Parathyroid adenoma (tissue), 2 donors: ENCODE results near the gene HMCN1.

Experiments used
- H2AFZ ChIP-seq: fragments of 300-600 bp; sonication (generic); one replicate; pipeline ENCODE4 v1.7.0; 2017; ENCODE audit warnings: antibody characterized with exemption, mild to moderate bottlenecking
- H3K27ac ChIP-seq: fragments of 300-600 bp; sonication (generic); one replicate; pipeline ENCODE4 v1.7.0; 2017
- H3K27me3 ChIP-seq: fragments of 300-600 bp; sonication (generic); one replicate; pipeline ENCODE4 v1.7.0; 2017; ENCODE audit warnings: low read length; ENCODE audit not compliant: control insufficient read depth, insufficient read depth
- H3K36me3 ChIP-seq: fragments of 300-600 bp; sonication (generic); one replicate; pipeline ENCODE4 v1.7.0; 2017; ENCODE audit warnings: low read length; ENCODE audit not compliant: control insufficient read depth, insufficient read depth
- H3K4me1 ChIP-seq: fragments of 300-600 bp; sonication (generic); one replicate; pipeline ENCODE4 v1.7.0; 2017; ENCODE audit warnings: control low read depth
- H3K4me2 ChIP-seq: fragments of 300-600 bp; sonication (generic); one replicate; pipeline ENCODE4 v1.7.0; 2017; ENCODE audit warnings: low read length
- H3K4me3 ChIP-seq: fragments of 300-600 bp; sonication (generic); one replicate; pipeline ENCODE4 v1.7.0; 2017; ENCODE audit warnings: low read depth, low read length
- H3K79me2 ChIP-seq: fragments of 300-600 bp; sonication (generic); one replicate; pipeline ENCODE4 v1.7.0; 2017; ENCODE audit warnings: control low read depth
- H3K9ac ChIP-seq: fragments of 300-600 bp; sonication (generic); one replicate; pipeline ENCODE4 v1.7.0; 2017; ENCODE audit warnings: mild to moderate bottlenecking
- H3K9me3 ChIP-seq: fragments of 300-600 bp; sonication (generic); one replicate; pipeline ENCODE4 v1.7.0; 2017; ENCODE audit warnings: low read length; ENCODE audit not compliant: control insufficient read depth
- CTCF ChIP-seq: fragments of 300-600 bp; sonication (generic); IDR thresholded peaks from one replicate; pipeline ENCODE4 v1.7.0; 2017; ENCODE audit warnings: antibody characterized with exemption, mild to moderate bottlenecking
- donor health status: primary hyperparathyroidism.

The HMCN1 gene

GRCh38 chr1:186091222-186091720 is 357.1 kb downstream of the HMCN1 start:
- H3K4me1 ChIP-seq: no peaks in the 10 kb centered on the region
- H3K9ac ChIP-seq: no peak overlapping the region
- no peaks in the 10 kb centered on the region for H3K9me3 ChIP-seq
- no peak overlapping the region for H3K4me2 ChIP-seq
- no peak overlapping the region for H2AFZ ChIP-seq
- no peak overlapping the region for H3K27ac ChIP-seq
- no peaks in the 10 kb centered on the region for H3K27me3 ChIP-seq
- no peaks in the 10 kb centered on the region for H3K36me3 ChIP-seq
- no peaks in the 10 kb centered on the region for H3K79me2 ChIP-seq
- no peak for TF ChIP-seq CTCF
- no peak overlapping the region for H3K4me3 ChIP-seq

GRCh38 chr1:186093437-186093836 is 359.2 kb downstream of the HMCN1 start:
- Histone ChIP-seq H3K4me1 (no peaks in the 10 kb centered on the region), H3K36me3 (no peaks in the 10 kb centered on the region), H3K27ac (no peak overlapping the region), H3K27me3 (no peaks in the 10 kb centered on the region), H3K4me3 (no peak overlapping the region), H3K9ac (no peak overlapping the region), H3K4me2 (no peak overlapping the region), H2AFZ (no peak overlapping the region), H3K79me2 (no peaks in the 10 kb centered on the region), H3K9me3 (no peaks in the 10 kb centered on the region)
- no peak for TF ChIP-seq CTCF

- H2AFZ ChIP-seq: no peak overlapping the region
- no peak overlapping the region for H3K4me3 ChIP-seq
- H3K27ac ChIP-seq: no peak overlapping the region
Measured at GRCh38 chr1:186094172-186094571, 360.0 kb downstream of the HMCN1 start.

GRCh38 chr1:186099336-186100104 is 365.3 kb downstream of the HMCN1 start:
- Histone ChIP-seq H3K4me3 (no peak overlapping the region), H3K4me2 (no peak overlapping the region), H3K27ac (no peak overlapping the region), H3K4me1 (no peaks in the 10 kb centered on the region), H3K27me3 (no peaks in the 10 kb centered on the region), H2AFZ (no peak overlapping the region), H3K9ac (no peak overlapping the region), H3K36me3 (no peaks in the 10 kb centered on the region), H3K9me3 (no peaks in the 10 kb centered on the region), H3K79me2 (no peaks in the 10 kb centered on the region)
- TF ChIP-seq CTCF: no peak

More at GRCh38 chr1:186094172-186094571, 360.0 kb downstream of the HMCN1 start:
- no peak for TF ChIP-seq CTCF
- Histone ChIP-seq H3K27me3 (no peaks in the 10 kb centered on the region), H3K9me3 (no peaks in the 10 kb centered on the region), H3K4me2 (no peak overlapping the region), H3K9ac (no peak overlapping the region), H3K36me3 (no peaks in the 10 kb centered on the region), H3K4me1 (no peaks in the 10 kb centered on the region), H3K79me2 (no peaks in the 10 kb centered on the region)

GRCh38 chr1:186102107-186102506 is 367.9 kb downstream of the HMCN1 start:
- Histone ChIP-seq H3K9ac (no peak overlapping the region), H3K9me3 (no peaks in the 10 kb centered on the region), H3K4me3 (no peak overlapping the region), H3K4me2 (no peak overlapping the region), H3K4me1 (no peaks in the 10 kb centered on the region), H3K79me2 (no peaks in the 10 kb centered on the region), H2AFZ (no peak overlapping the region), H3K36me3 (no peaks in the 10 kb centered on the region), H3K27ac (no peak overlapping the region), H3K27me3 (no peaks in the 10 kb centered on the region)
- no peak for TF ChIP-seq CTCF
